CD4-positive, alpha-beta T cell (primary cell): ENCODE measurements around the gene TPRG1L. TPM values are rescaled to one million over a fixed set of nuclear protein-coding genes. Genes with fewer than 3 reads are reported as not detected.

Source experiments
- ATAC-seq: fragments of 200-7000 bp; cut with Tn5 transposase; one replicate; pipeline ENCODE4 v1.10.0; 2022; ENCODE audit warnings: mild to moderate bottlenecking; ENCODE audit not compliant: poor library complexity
- CTCF ChIA-PET: fragments of 350-600 bp; sonication (Branson Sonifier 250); formaldehyde crosslinking; loops from one replicate; lab custom pipeline; 2021; ENCODE audit warnings: antibody characterized with exemption, inconsistent platforms; lab: Charles Lee
- POLR2A ChIA-PET: fragments of 350-600 bp; sonication (Branson Sonifier 250); formaldehyde crosslinking; loops from one replicate; lab custom pipeline; 2021; ENCODE audit warnings: antibody characterized with exemption, inconsistent platforms; lab: Charles Lee
- DNase-seq, 14 experiments: peaks; one replicate each; pipeline ENCODE4 v3.0.0-alpha.2; 2013 to 2020; ENCODE audit warnings: mixed read lengths in 2 of 14
- H3K27ac ChIP-seq, 2 donors: one replicate each; pipeline versions ENCODE4 v1.5.1 to v1.7.0; 2013; ENCODE audit warnings: low read length in 2 of 2, low read depth in 1 of 2, mild to moderate bottlenecking in 1 of 2
- H3K27me3 ChIP-seq, 2 experiments: 1 replicate in 1 of 2; 2 replicates in 1 of 2; pipeline versions ENCODE4 v1.6.1 to v1.7.0; 2013; ENCODE audit warnings: low read length in 2 of 2, control low read depth in 1 of 2, mild to moderate bottlenecking in 1 of 2, moderate library complexity in 1 of 2; ENCODE audit not compliant: insufficient read depth in 2 of 2, control insufficient read depth in 1 of 2
- H3K36me3 ChIP-seq: one replicate; pipeline ENCODE4 v1.6.1; 2013; ENCODE audit warnings: low read length, control low read depth; ENCODE audit not compliant: insufficient read depth
- H3K4me1 ChIP-seq: one replicate; pipeline ENCODE4 v1.6.1; 2013; ENCODE audit warnings: low read length, control low read depth; ENCODE audit not compliant: insufficient read depth
- H3K4me3 ChIP-seq: one replicate; pipeline ENCODE4 v1.5.1; 2013; ENCODE audit warnings: mild to moderate bottlenecking, low read length, moderate library complexity
- H3K9me3 ChIP-seq, 2 experiments: 1 replicate in 1 of 2; 2 replicates in 1 of 2; pipeline versions ENCODE4 v1.6.1 to v1.7.0; 2013; ENCODE audit warnings: low read length in 2 of 2, mild to moderate bottlenecking in 2 of 2, control low read depth in 1 of 2, moderate library complexity in 1 of 2; ENCODE audit not compliant: control insufficient read depth in 1 of 2, insufficient read depth in 1 of 2
- H3K27ac Mint-ChIP-seq: one replicate; pipeline ENCODE4 v1.8.0; 2020; ENCODE audit warnings: mixed read lengths
- H3K27me3 Mint-ChIP-seq: one replicate; pipeline ENCODE4 v1.8.0; 2021; ENCODE audit warnings: mixed read lengths
- H3K36me3 Mint-ChIP-seq: one replicate; pipeline ENCODE4 v1.8.0; 2021; ENCODE audit warnings: low read depth, mixed read lengths
- H3K4me1 Mint-ChIP-seq: one replicate; pipeline ENCODE4 v1.8.0; 2021; ENCODE audit warnings: low read depth, mixed read lengths
- H3K4me3 Mint-ChIP-seq: one replicate; pipeline ENCODE4 v1.8.0; 2020; ENCODE audit warnings: mild to moderate bottlenecking, mixed read lengths
- H3K9me3 Mint-ChIP-seq: one replicate; pipeline ENCODE4 v1.8.0; 2020; ENCODE audit warnings: mixed read lengths
- intact Hi-C, 2 experiments: fragments of 100-400 bp; cut with DNase I in 1 of 2; cut with micrococcal nuclease in 1 of 2; formaldehyde crosslinking; loops; one replicate each; pipeline versions ENCODE4 v1.15.1 to v1.9.0; 2023 to 2025; cut with DNase I, micrococcal nuclease
- total RNA-seq, 174 experiments: library from RNA in 2 of 174; stranded (reverse) in 2 of 174; gene quantifications; one replicate each; pipeline ENCODE4 v1.2.3 and lab custom pipeline; 2021 to 2026
- TF ChIP-seq, protein P1 (sequence below): fragments of 200-600 bp; IDR thresholded peaks from one replicate; pipeline ENCODE4 v1.8.0; 2022; ENCODE audit warnings: antibody characterized with exemption, mild to moderate bottlenecking

Gene TPRG1L
- total RNA-seq, 2 experiments from 2014 or later = 46.5 to 48.3 TPM

DNA sequence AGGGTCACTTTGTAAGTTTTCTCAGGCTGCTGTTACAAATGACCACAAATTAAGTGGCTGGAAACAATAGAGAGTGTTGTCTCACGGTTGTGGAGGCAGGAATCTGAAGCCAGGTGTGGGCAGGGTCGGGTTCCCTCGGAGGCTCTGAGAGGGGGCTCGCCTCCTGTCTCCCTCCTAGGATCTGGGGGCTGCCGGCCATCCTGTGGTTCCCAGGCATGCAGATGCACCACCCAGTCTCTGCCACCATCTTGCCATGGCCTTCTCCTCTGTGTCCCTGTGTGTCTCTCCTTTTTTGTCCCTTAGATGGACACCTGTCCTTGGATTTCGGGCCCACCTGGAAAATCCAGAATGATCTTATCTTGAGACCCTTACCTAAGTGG is 32.3 kb downstream of the TPRG1L start:
- DNase-seq = no peak
- H3K36me3 ChIP-seq = no peaks in the 10 kb centered on the region
- H3K4me3 ChIP-seq = no peak overlapping the region
- intact Hi-C loops = no loop called here
- Mint-ChIP-seq H3K4me3 (no peak overlapping the region), H3K36me3 (no peaks in the 10 kb centered on the region), H3K27me3 (peaks cover 57% of the 10 kb centered on the region), H3K4me1 (peaks cover 5% of the 10 kb centered on the region), H3K9me3 (no peaks in the 10 kb centered on the region), H3K27ac (no peak overlapping the region)
- ChIA-PET CTCF (no interaction called here), POLR2A (no interaction called here)
- ATAC-seq = no peak
- no peak overlapping the region for H3K27ac ChIP-seq
- peaks cover 0 to 7% of the 10 kb centered on the region in 2 experiments for H3K9me3 ChIP-seq
- TF ChIP-seq, protein P1, sequence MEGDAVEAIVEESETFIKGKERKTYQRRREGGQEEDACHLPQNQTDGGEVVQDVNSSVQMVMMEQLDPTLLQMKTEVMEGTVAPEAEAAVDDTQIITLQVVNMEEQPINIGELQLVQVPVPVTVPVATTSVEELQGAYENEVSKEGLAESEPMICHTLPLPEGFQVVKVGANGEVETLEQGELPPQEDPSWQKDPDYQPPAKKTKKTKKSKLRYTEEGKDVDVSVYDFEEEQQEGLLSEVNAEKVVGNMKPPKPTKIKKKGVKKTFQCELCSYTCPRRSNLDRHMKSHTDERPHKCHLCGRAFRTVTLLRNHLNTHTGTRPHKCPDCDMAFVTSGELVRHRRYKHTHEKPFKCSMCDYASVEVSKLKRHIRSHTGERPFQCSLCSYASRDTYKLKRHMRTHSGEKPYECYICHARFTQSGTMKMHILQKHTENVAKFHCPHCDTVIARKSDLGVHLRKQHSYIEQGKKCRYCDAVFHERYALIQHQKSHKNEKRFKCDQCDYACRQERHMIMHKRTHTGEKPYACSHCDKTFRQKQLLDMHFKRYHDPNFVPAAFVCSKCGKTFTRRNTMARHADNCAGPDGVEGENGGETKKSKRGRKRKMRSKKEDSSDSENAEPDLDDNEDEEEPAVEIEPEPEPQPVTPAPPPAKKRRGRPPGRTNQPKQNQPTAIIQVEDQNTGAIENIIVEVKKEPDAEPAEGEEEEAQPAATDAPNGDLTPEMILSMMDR = no peak
- H3K27me3 ChIP-seq = peaks cover 24 to 34% of the 10 kb centered on the region in 2 experiments
- peaks cover 4% of the 10 kb centered on the region for H3K4me1 ChIP-seq

DNA sequence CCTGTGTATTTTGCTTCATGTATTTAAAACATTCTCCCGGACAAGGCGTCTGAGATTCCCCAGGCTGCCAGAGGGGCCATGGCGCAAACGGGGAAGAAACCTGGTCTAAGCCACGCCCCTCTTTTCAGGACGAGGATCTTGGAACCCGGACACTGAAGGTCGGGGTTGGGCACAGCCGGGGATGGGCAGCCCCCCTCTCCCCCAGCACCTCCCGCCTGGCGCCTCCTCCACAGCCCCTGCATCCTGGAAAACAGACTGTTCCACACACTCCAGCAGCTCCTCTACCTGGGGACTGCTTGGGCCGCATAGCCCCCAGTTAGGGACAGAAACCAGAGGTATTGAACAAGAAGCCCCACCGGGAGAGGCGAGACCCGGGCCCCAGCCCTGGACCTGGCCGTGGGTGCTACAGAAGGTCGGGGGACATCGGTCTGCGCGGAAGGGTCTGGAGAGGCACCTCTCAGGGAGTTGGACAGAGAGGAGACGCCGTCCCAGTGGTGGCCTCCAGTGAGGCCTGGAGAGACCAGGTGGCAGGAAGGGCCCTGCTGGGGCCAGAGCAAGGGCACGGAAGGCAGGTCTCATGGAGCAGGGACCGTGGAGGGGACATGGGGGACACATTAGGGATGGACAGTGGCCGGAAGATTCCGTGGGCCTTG is 32.9 kb downstream of the TPRG1L start:
- Mint-ChIP-seq H3K27ac (no peak overlapping the region), H3K4me1 (peaks cover 5% of the 10 kb centered on the region), H3K9me3 (no peaks in the 10 kb centered on the region), H3K27me3 (peaks cover 57% of the 10 kb centered on the region), H3K4me3 (no peak overlapping the region), H3K36me3 (no peaks in the 10 kb centered on the region)
- no peak overlapping the region for H3K4me3 ChIP-seq
- POLR2A ChIA-PET = no interaction called here
- intact Hi-C loops = no loop called here
- peaks cover 2% of the 10 kb centered on the region for H3K4me1 ChIP-seq
- ATAC-seq = no peak
- CTCF ChIA-PET = no interaction called here
- H3K9me3 ChIP-seq = peaks cover 0 to 5% of the 10 kb centered on the region in 2 experiments
- peaks cover 22 to 29% of the 10 kb centered on the region in 2 experiments for H3K27me3 ChIP-seq
- no peaks in the 10 kb centered on the region for H3K36me3 ChIP-seq
- TF ChIP-seq, protein P1 = no peak
- DNase-seq = no peak
- H3K27ac ChIP-seq = no peak overlapping the region

DNA sequence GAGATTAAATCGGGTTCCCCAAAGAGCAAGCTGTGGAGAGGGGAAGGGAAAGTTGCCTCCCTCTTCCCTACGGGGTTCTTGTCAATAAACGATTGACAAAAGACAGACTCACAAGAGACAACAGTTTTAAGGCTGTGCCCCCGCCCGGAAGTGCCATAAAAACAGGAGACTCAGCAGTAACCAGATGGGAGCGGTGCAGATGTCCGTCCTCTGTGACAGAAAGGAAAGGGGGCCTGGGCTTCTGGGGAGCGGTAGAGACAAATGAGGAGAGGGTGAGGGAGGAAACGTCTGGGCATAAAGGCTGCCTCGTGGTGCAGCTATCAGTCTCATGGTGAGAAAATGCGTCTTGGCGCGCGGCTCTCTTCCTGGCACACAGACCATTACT is 33.4 kb downstream of the TPRG1L start:
- no peaks in the 10 kb centered on the region for H3K4me1 ChIP-seq
- DNase-seq (no peak), ATAC-seq (no peak)
- no peaks in the 10 kb centered on the region for H3K9me3 ChIP-seq
- Mint-ChIP-seq H3K36me3 (no peaks in the 10 kb centered on the region), H3K9me3 (no peaks in the 10 kb centered on the region), H3K27ac (no peak overlapping the region), H3K4me3 (no peak overlapping the region), H3K4me1 (peaks cover 4% of the 10 kb centered on the region), H3K27me3 (peaks cover 54% of the 10 kb centered on the region)
- ChIA-PET POLR2A (no interaction called here), CTCF (no interaction called here)
- H3K27ac ChIP-seq = no peak overlapping the region
- H3K4me3 ChIP-seq = no peak overlapping the region
- TF ChIP-seq, protein P1 = no peak
- H3K27me3 ChIP-seq = peaks cover 17 to 24% of the 10 kb centered on the region in 2 experiments
- no peaks in the 10 kb centered on the region for H3K36me3 ChIP-seq
- intact Hi-C loops = no loop called here
